Stimulated activated CD4-positive, alpha-beta T cell treated with anti-CD3 and anti-CD28 coated beads, Interleukin-12 subunit alpha, Interleukin-12 subunit beta, amount 100 ng/mL, for 4 hours (primary cell): ENCODE data around the gene PCDHB13.
"Not testable (repeated sequence)": the region's sequence is repeated elsewhere in the genome, so short reads cannot be mapped to it uniquely, and the experiment has no call there.

Source experiments
- DNase-seq: peaks from one replicate; pipeline ENCODE4 v3.0.0-alpha.2; 2020

Gene PCDHB13

GRCh38 chr5:141208478-141208877 is 5.2 kb upstream of the PCDHB13 start, which contains the start of gene PCDHB12:
PCDHB12 (plus strand) TSS chr5:141208719; CDS start chr5:141208908, 189 bp downstream.
- no peak for DNase-seq

GRCh38 chr5:141210281-141210680 is 3.4 kb upstream of the PCDHB13 start:
- DNase-seq = not testable (repeated sequence)

GRCh38 chr5:141210849-141211248 is 2.9 kb upstream of the PCDHB13 start:
- DNase-seq = not testable (repeated sequence)

GRCh38 chr5:141214583-141214982 is 864 bp downstream of the PCDHB13 start:
- not testable (repeated sequence) for DNase-seq

GRCh38 chr5:141215504-141215903 is 1.8 kb downstream of the PCDHB13 start:
- not testable (repeated sequence) for DNase-seq

GRCh38 chr5:141216035-141216434 is 2.3 kb downstream of the PCDHB13 start:
- DNase-seq = not testable (repeated sequence)

- no peak for DNase-seq
These were observed 9.5 kb downstream of the PCDHB13 start, which contains the start of gene PCDHB14 for GRCh38 chr5:141223112-141223783. PCDHB14 (plus strand) TSS chr5:141223343; CDS start chr5:141223506, 163 bp downstream.

GRCh38 chr5:141224844-141225243 is 11.1 kb downstream of the PCDHB13 start:
- not testable (repeated sequence) for DNase-seq

GRCh38 chr5:141225421-141225820 is 11.7 kb downstream of the PCDHB13 start:
- DNase-seq = not testable (repeated sequence)

- DNase-seq = no peak
These were observed 20.5 kb downstream of the PCDHB13 start for GRCh38 chr5:141234109-141234667.

- DNase-seq = not testable (repeated sequence)
These were observed 22.2 kb downstream of the PCDHB13 start for GRCh38 chr5:141235922-141236321.

- no peak for DNase-seq
These were observed 23.0 kb downstream of the PCDHB13 start for GRCh38 chr5:141236516-141237313.

GRCh38 chr5:141241496-141241895 is 27.8 kb downstream of the PCDHB13 start:
- no peak for DNase-seq

GRCh38 chr5:141245250-141245717 is 31.6 kb downstream of the PCDHB13 start, which contains the start of gene PCDHB15:
PCDHB15 (plus strand) TSS chr5:141245395; CDS start chr5:141245579, 184 bp downstream.
- DNase-seq = no peak

GRCh38 chr5:141246971-141247370 is 33.3 kb downstream of the PCDHB13 start:
- not testable (repeated sequence) for DNase-seq

GRCh38 chr5:141247434-141247833 is 33.7 kb downstream of the PCDHB13 start:
- DNase-seq = not testable (repeated sequence)

- no peak for DNase-seq
These were observed 36.9 kb downstream of the PCDHB13 start for GRCh38 chr5:141250576-141250975.

GRCh38 chr5:141258464-141258863 is 44.7 kb downstream of the PCDHB13 start:
- no peak for DNase-seq

- no peak for DNase-seq
These were observed 45.2 kb downstream of the PCDHB13 start for GRCh38 chr5:141258948-141259347.

- no peak for DNase-seq
These were observed 46.9 kb downstream of the PCDHB13 start for GRCh38 chr5:141260458-141261237.

- no peak for DNase-seq
These were observed 47.5 kb downstream of the PCDHB13 start for GRCh38 chr5:141261238-141261546.
